HepG2 (cell line): ENCODE results near the gene AADACL4. TPM values are rescaled to one million over a fixed set of nuclear protein-coding genes. Genes with fewer than 3 reads are reported as not detected.
A peak's percentile ranks its signal among the peaks of the same experiment; 100 is the strongest.

ENCODE experiments used
- ATM ChIP-seq: fragments of 450-650 bp; IDR thresholded peaks from 2 replicates; pipeline ENCODE4 v1.7.1; 2017; ENCODE audit warnings: mild to moderate bottlenecking, borderline replicate concordance
- CEBPZ ChIP-seq: IDR thresholded peaks from 2 replicates; pipeline ENCODE4 v1.6.1; 2012; ENCODE audit warnings: low read length, improper control_type of control experiment
- CENPX ChIP-seq: sonication (generic); formaldehyde crosslinking; IDR thresholded peaks from 2 replicates; pipeline ENCODE4 v1.9.0; 2021; ENCODE audit warnings: mild to moderate bottlenecking, missing genetic modification reagents, moderate library complexity
- PBX3 ChIP-seq: sonication (generic); formaldehyde crosslinking; IDR thresholded peaks from 2 replicates; pipeline ENCODE4 v1.8.1; 2023; ENCODE audit warnings: missing genetic modification reagents, inconsistent platforms, borderline replicate concordance
- PHF21A ChIP-seq: sonication (generic); formaldehyde crosslinking; IDR thresholded peaks from 2 replicates; pipeline ENCODE4 v1.5.0; 2020; ENCODE audit warnings: mild to moderate bottlenecking, missing genetic modification reagents
- POGK ChIP-seq: sonication (generic); formaldehyde crosslinking; conservative IDR thresholded peaks from 2 replicates; pipeline ENCODE4 v1.8.0; 2022; ENCODE audit warnings: mild to moderate bottlenecking, moderate library complexity, missing genetic modification reagents
- RFX3 ChIP-seq: IDR thresholded peaks from 2 replicates; pipeline ENCODE4 v1.6.1; 2016; ENCODE audit warnings: missing biosample characterization, missing genetic modification reagents
- TBL1XR1 ChIP-seq: fragments of 150-350 bp; IDR thresholded peaks from 2 replicates; pipeline ENCODE4 v1.6.1; 2014; ENCODE audit warnings: borderline replicate concordance, low read length; ENCODE audit not compliant: partially characterized antibody
- TFE3 ChIP-seq: IDR thresholded peaks from 2 replicates; pipeline ENCODE4 v1.6.1; 2016
- ZBTB42 ChIP-seq: sonication (generic); formaldehyde crosslinking; IDR thresholded peaks from 2 replicates; pipeline ENCODE4 v1.5.0; 2020; ENCODE audit warnings: mild to moderate bottlenecking, missing genetic modification reagents
- ZNF484 ChIP-seq: sonication (generic); formaldehyde crosslinking; IDR thresholded peaks from 2 replicates; pipeline ENCODE4 v1.5.1; 2020; ENCODE audit warnings: mild to moderate bottlenecking, low read depth, missing genetic modification reagents, borderline replicate concordance
- ZNF547 ChIP-seq: sonication (generic); formaldehyde crosslinking; IDR thresholded peaks from 2 replicates; pipeline ENCODE4 v1.5.1; 2020; ENCODE audit warnings: mild to moderate bottlenecking, missing genetic modification reagents
- ZNF574 ChIP-seq: sonication (generic); formaldehyde crosslinking; IDR thresholded peaks from 2 replicates; pipeline ENCODE4 v1.4.0; 2020; ENCODE audit warnings: missing genetic modification reagents
- ZNF616 ChIP-seq: sonication (generic); formaldehyde crosslinking; IDR thresholded peaks from 2 replicates; pipeline ENCODE4 v1.5.0; 2020; ENCODE audit warnings: low read depth, mild to moderate bottlenecking, missing genetic modification reagents
- ZZZ3 ChIP-seq: sonication (generic); formaldehyde crosslinking; IDR thresholded peaks from 2 replicates; pipeline ENCODE4 v1.4.0; 2020; ENCODE audit warnings: missing genetic modification reagents, mild to moderate bottlenecking, borderline replicate concordance
- polyA plus RNA-seq, 8 experiments: library from polyadenylated mRNA; depleted of rRNA in 3 of 8; stranded (reverse) in 7 of 8; unstranded in 1 of 8; fragments of >200 nt; fragmentation: Illumina TruSeq in 4 of 8; extraction: Trizol in 4 of 8; gene quantifications; 2 replicates each; pipeline versions ENCODE4 v1.2.1 to v1.2.3, GENCODE V29; 2011 to 2016; ENCODE audit warnings: low read depth in 4 of 8, missing spikeins in 1 of 8, mixed read lengths in 1 of 8; ENCODE audit not compliant: insufficient read depth in 1 of 8
- total RNA-seq, 5 experiments: library from RNA; depleted of rRNA; stranded (reverse); fragments of >200 nt; fragmentation: Illumina TruSeq; extraction: Trizol; gene quantifications; 2 replicates each; pipeline ENCODE4 v1.2.3, GENCODE V29; 2016; ENCODE audit warnings: low read depth in 1 of 5

AADACL4 gene
- total and polyA plus RNA-seq, 2 of the 13 experiments (the other 11 are each of a cell fraction or from before 2014, with no cell fraction given) = not detected

GRCh38 chr1:12615865-12616708 is 27.8 kb upstream of the AADACL4 start (continued):
- TF ChIP-seq CEBPZ (no peak), ZNF616 (CRISPR knock-in tag) (no peak), RFX3 (CRISPR knock-in tag) (no peak), ATM (no peak), POGK (CRISPR knock-in tag) (no peak), ZNF547 (CRISPR knock-in tag) (no peak), TFE3 (peak; percentile 84), ZBTB42 (CRISPR knock-in tag) (no peak), PBX3 (CRISPR knock-in tag) (no peak), ZZZ3 (no peak), ZNF484 (CRISPR knock-in tag) (no peak), PHF21A (CRISPR knock-in tag) (peak; percentile 95), ZNF574 (peak; percentile 63), CENPX (CRISPR knock-in tag) (no peak), TBL1XR1 (peak; percentile 90)
